SK-N-SH (cell line): ENCODE measurements around the gene PSME4. TPM values are rescaled to one million over a fixed set of nuclear protein-coding genes. Genes with fewer than 3 reads are reported as not detected.

Experiments used
- CTCF ChIA-PET: fragments of 300-600, 350-600 bp; formaldehyde crosslinking; extraction: SDS; loops from one replicate; lab custom pipeline; 2021; lab: Yijun Ruan, JAX
- POLR2A ChIA-PET: fragments of 350-600 bp; sonication (Branson Sonifier 250); formaldehyde crosslinking; extraction: SDS; loops from one replicate; lab custom pipeline; 2020; ENCODE audit warnings: antibody characterized with exemption, inconsistent platforms; lab: Yijun Ruan, JAX
- DNase-seq: peaks from one replicate; pipeline ENCODE4 v3.0.0; 2012
- H2AFZ ChIP-seq: fragments of 200-600 bp; sonication (generic); 2 replicates; pipeline ENCODE4 v1.8.1; 2016; ENCODE audit warnings: antibody characterized with exemption, mild to moderate bottlenecking, low read depth
- H3F3A ChIP-seq: fragments of 200-600 bp; sonication (generic); replicated peaks from 2 replicates; pipeline ENCODE3; 2016; ENCODE audit warnings: antibody characterized with exemption, mild to moderate bottlenecking; ENCODE audit not compliant: insufficient read depth
- H3K27ac ChIP-seq, 2 experiments: fragments of 200-500 bp in 1 of 2; fragments of 200-600 bp in 1 of 2; sonication (Bioruptor generic) in 1 of 2; sonication (generic), shearing (Covaris generic) in 1 of 2; 2 replicates each; pipeline versions ENCODE4 v1.5.1 to v1.6.1; 2014 to 2016; ENCODE audit warnings: low read depth in 2 of 2, inconsistent platforms in 1 of 2, low read length in 1 of 2, mild to moderate bottlenecking in 1 of 2, mixed read lengths in 1 of 2
- H3K27me3 ChIP-seq: fragments of 200-600 bp; sonication (generic), shearing (Covaris generic); 2 replicates; pipeline ENCODE4 v1.6.1; 2016; ENCODE audit warnings: mixed run types; ENCODE audit not compliant: insufficient read depth
- H3K36me3 ChIP-seq, 2 experiments: fragments of 200-500 bp in 1 of 2; fragments of 200-600 bp in 1 of 2; sonication (Bioruptor generic) in 1 of 2; sonication (generic) in 1 of 2; replicated peaks in 1 of 2; 2 replicates each; pipeline versions ENCODE3 to v1.5.1; 2014 to 2016; ENCODE audit warnings: low read length in 1 of 2, mild to moderate bottlenecking in 1 of 2; ENCODE audit not compliant: insufficient read depth in 2 of 2, control insufficient read depth in 1 of 2
- H3K4me1 ChIP-seq, 2 experiments: fragments of 200-500 bp in 1 of 2; fragments of 200-600 bp in 1 of 2; sonication (Bioruptor generic) in 1 of 2; sonication (generic), shearing (Covaris generic) in 1 of 2; 2 replicates each; pipeline versions ENCODE4 v1.5.1 to v1.6.1; 2014 to 2016; ENCODE audit warnings: low read depth in 1 of 2, low read length in 1 of 2, mixed run types in 1 of 2; ENCODE audit not compliant: insufficient read depth in 2 of 2, control insufficient read depth in 1 of 2
- H3K4me2 ChIP-seq: fragments of 200-600 bp; sonication (generic), shearing (Covaris generic); 2 replicates; pipeline ENCODE4 v1.6.1; 2017; ENCODE audit warnings: mixed run types
- H3K4me3 ChIP-seq, 2 experiments: fragments of 200-500 bp in 1 of 2; fragments of 200-600 bp in 1 of 2; sonication (Bioruptor generic) in 1 of 2; sonication (generic), shearing (Covaris generic) in 1 of 2; 2 replicates each; pipeline versions ENCODE4 v1.5.1 to v1.8.1; 2014 to 2016; ENCODE audit warnings: low read depth in 2 of 2, inconsistent platforms in 1 of 2, low read length in 1 of 2, mild to moderate bottlenecking in 1 of 2, mixed read lengths in 1 of 2, moderate library complexity in 1 of 2
- H3K79me2 ChIP-seq: fragments of 200-600 bp; sonication (generic); 2 replicates; pipeline ENCODE4 v1.8.1; 2017; ENCODE audit warnings: mild to moderate bottlenecking; ENCODE audit not compliant: insufficient read depth
- H3K9ac ChIP-seq: fragments of 200-600 bp; sonication (generic); 2 replicates; pipeline ENCODE4 v1.6.1; 2017; ENCODE audit warnings: mixed run types
- H3K9me2 ChIP-seq: fragments of 200-600 bp; sonication (generic); 2 replicates; pipeline ENCODE4 v1.6.1; 2017; ENCODE audit warnings: mixed run types
- H3K9me3 ChIP-seq: fragments of 200-600 bp; sonication (generic); 2 replicates; pipeline ENCODE4 v1.6.1; 2017; ENCODE audit warnings: mixed run types, mild to moderate bottlenecking, moderate library complexity
- H4K20me1 ChIP-seq: fragments of 200-600 bp; sonication (generic); 2 replicates; pipeline ENCODE4 v1.6.1; 2017; ENCODE audit warnings: mild to moderate bottlenecking, mixed run types; ENCODE audit not compliant: insufficient read depth
- ELF1 ChIP-seq: IDR thresholded peaks from 2 replicates; pipeline ENCODE4 v1.4.0; 2012
- FOSL2 ChIP-seq: IDR thresholded peaks from 2 replicates; pipeline ENCODE4 v1.4.0; 2012; ENCODE audit warnings: low read depth, mild to moderate bottlenecking, moderate library complexity, borderline replicate concordance
- IRF3 ChIP-seq: fragments of 150-350 bp; IDR thresholded peaks from 2 replicates; pipeline ENCODE4 v1.6.1; 2016; ENCODE audit warnings: mild to moderate bottlenecking, low read depth, low read length
- JUND ChIP-seq: IDR thresholded peaks from 2 replicates; pipeline ENCODE4 v1.4.0; 2012
- MAX ChIP-seq: IDR thresholded peaks from 2 replicates; pipeline ENCODE4 v1.4.0; 2012; ENCODE audit warnings: low read depth
- MEF2A ChIP-seq: IDR thresholded peaks from 2 replicates; pipeline ENCODE4 v1.4.0; 2012; ENCODE audit warnings: low read depth, borderline replicate concordance
- MXI1 ChIP-seq: IDR thresholded peaks from 2 replicates; pipeline ENCODE4 v1.6.1; 2012; ENCODE audit warnings: mild to moderate bottlenecking, low read depth, low read length, improper control_type of control experiment
- PBX3 ChIP-seq: IDR thresholded peaks from 2 replicates; pipeline ENCODE4; 2012
- REST ChIP-seq: IDR thresholded peaks from 2 replicates; pipeline ENCODE4 v1.6.1; 2012; ENCODE audit warnings: mild to moderate bottlenecking, low read depth, low read length, moderate library complexity
- RFX5 ChIP-seq: IDR thresholded peaks from 2 replicates; pipeline ENCODE4 v1.6.1; 2012; ENCODE audit warnings: mild to moderate bottlenecking, improper control_type of control experiment, low read length
- RXRA ChIP-seq: IDR thresholded peaks from 2 replicates; pipeline ENCODE4 v1.4.0; 2012; ENCODE audit warnings: low read depth, mild to moderate bottlenecking, borderline replicate concordance
- SIN3A ChIP-seq: IDR thresholded peaks from 2 replicates; pipeline ENCODE4 v1.6.1; 2012; ENCODE audit warnings: low read depth, mild to moderate bottlenecking, low read length, moderate library complexity, borderline replicate concordance
- SMC3 ChIP-seq: IDR thresholded peaks from 2 replicates; pipeline ENCODE4 v1.6.1; 2012; ENCODE audit warnings: low read depth, low read length, improper control_type of control experiment
- TCF12 ChIP-seq: IDR thresholded peaks from 2 replicates; pipeline ENCODE4 v1.4.0; 2012
- USF2 ChIP-seq: fragments of 150-350 bp; IDR thresholded peaks from 2 replicates; pipeline ENCODE4 v1.6.1; 2017; ENCODE audit warnings: antibody characterized with exemption, low read length, low read depth, borderline replicate concordance
- ZBTB33 ChIP-seq: IDR thresholded peaks from 2 replicates; pipeline ENCODE4 v1.4.0; 2012; ENCODE audit warnings: low read depth, borderline replicate concordance
- WGBS: methylation state at CpG from one replicate; pipeline ENCODE4 v1.1.6; 2017; ENCODE audit warnings: low lambda C conversion rate; 5-methylcytosine and 5-hydroxymethylcytosine counted together
- polyA plus RNA-seq, 3 experiments: library from polyadenylated mRNA; depleted of rRNA; stranded (reverse); fragments of >200 nt; gene quantifications; 2 replicates each; pipeline ENCODE4 v1.2.3, GENCODE V29; 2012

PSME4 gene
- polyA plus RNA-seq, 1 of the 3 experiments (the other 2 are of a cell fraction): 12.8 TPM

- Histone ChIP-seq H3K4me2 (no peak overlapping the region), H3K9ac (no peak overlapping the region), H3K27me3 (no peaks in the 10 kb centered on the region), H3K4me3 (no peak overlapping the region), H3K36me3 (peaks cover 43 to 63% of the 10 kb centered on the region in 2 experiments), H3K79me2 (no peaks in the 10 kb centered on the region), H3K9me2 (no peaks in the 10 kb centered on the region), H3K27ac (peak overlapping the region in 1 of 2 experiments; percentile 38; a peak in 3 of 4 replicates), H4K20me1 (no peaks in the 10 kb centered on the region), H2AFZ (no peak overlapping the region), H3K9me3 (no peaks in the 10 kb centered on the region), H3K4me1 (peaks cover 0 to 13% of the 10 kb centered on the region in 2 experiments; a peak in 3 of 4 replicates), H3F3A (peaks cover 12% of the 10 kb centered on the region)
- TF ChIP-seq MAX (no peak), RFX5 (no peak), ELF1 (no peak), USF2 (no peak), IRF3 (no peak), SMC3 (no peak), PBX3 (no peak), ZBTB33 (no peak), MXI1 (no peak), RXRA (no peak), FOSL2 (no peak), TCF12 (no peak), MEF2A (no peak), SIN3A (no peak), JUND (no peak), REST (no peak)
- WGBS: 93% methylated on average over 2 of the region's 2 CpGs
- POLR2A ChIA-PET: no interaction called here
- CTCF ChIA-PET: interaction anchor here (1.0 kb wide), 1 partner anchor 36 kb away, joined by 4 read pairs; no protein-coding TSS in a partner anchor
- DNase-seq: no peak
Observed at GRCh38 chr2:53881360-53881759, 89.4 kb downstream of the PSME4 start.
